K562 (cell line): Measurements from ENCODE around the gene CDC45. TPM values are rescaled to one million over a fixed set of nuclear protein-coding genes. Genes with fewer than 3 reads are reported as not detected.

ENCODE experiments used
- BRCA1 ChIP-seq, 2 experiments: fragments of 450-650 bp in 1 of 2; sonication (generic) in 1 of 2; formaldehyde crosslinking in 1 of 2; IDR thresholded peaks; 2 replicates each; pipeline versions ENCODE4 v1.5.0 to v1.6.1; 2017 to 2020; ENCODE audit warnings: mild to moderate bottlenecking in 1 of 2, missing genetic modification reagents in 1 of 2
- CHD1 ChIP-seq: fragments of 200-600 bp; sonication (generic); IDR thresholded peaks from one replicate; pipeline ENCODE4 v1.6.1; 2012; ENCODE audit warnings: mild to moderate bottlenecking, moderate library complexity, low read length, inconsistent platforms
- EHMT2 ChIP-seq: fragments of 450-650 bp; IDR thresholded peaks from 2 replicates; pipeline ENCODE4 v1.6.1; 2018; ENCODE audit warnings: antibody characterized with exemption
- GTF2A2 ChIP-seq: IDR thresholded peaks from 2 replicates; pipeline ENCODE4 v1.6.1; 2016; ENCODE audit warnings: mild to moderate bottlenecking, missing genetic modification characterization, missing compliant biosample characterization
- IFI16 ChIP-seq: fragments of 250-450 bp; sonication (Bioruptor Pico); IDR thresholded peaks from 2 replicates; pipeline ENCODE4 v2.1.2; 2022; ENCODE audit warnings: mild to moderate bottlenecking, inconsistent platforms
- MAX ChIP-seq: sonication (generic); formaldehyde crosslinking; IDR thresholded peaks from 2 replicates; pipeline ENCODE4 v1.9.0; 2022; ENCODE audit warnings: mild to moderate bottlenecking, missing genetic modification reagents
- MCM3 ChIP-seq: fragments of 450-650 bp; IDR thresholded peaks from 2 replicates; pipeline ENCODE4 v1.6.1; 2016
- MCM7 ChIP-seq, 2 experiments: fragments of 450-650 bp; IDR thresholded peaks; 2 replicates each; pipeline ENCODE4 v1.6.1; 2016 to 2018
- NFATC3 ChIP-seq: fragments of 450-650 bp; IDR thresholded peaks from 2 replicates; pipeline ENCODE4 v1.6.1; 2017; ENCODE audit warnings: mild to moderate bottlenecking
- NKRF ChIP-seq: fragments of 450-650 bp; IDR thresholded peaks from 2 replicates; pipeline ENCODE4 v1.6.1; 2016; ENCODE audit warnings: borderline replicate concordance
- PHB ChIP-seq: fragments of 250-450 bp; sonication (Bioruptor Pico); IDR thresholded peaks from 2 replicates; pipeline ENCODE4 v1.5.0; 2021
- PHTF2 ChIP-seq: fragments of 250-450 bp; sonication (Bioruptor Pico); IDR thresholded peaks from 2 replicates; pipeline ENCODE4 v1.5.0; 2021; ENCODE audit warnings: mild to moderate bottlenecking
- POLR2B ChIP-seq: fragments of 450-650 bp; IDR thresholded peaks from 2 replicates; pipeline ENCODE4 v1.6.1; 2018; ENCODE audit warnings: low read depth; ENCODE audit not compliant: partially characterized antibody
- RBM39 ChIP-seq: fragments of 200-400 bp; formaldehyde crosslinking; optimal IDR thresholded peaks from 2 replicates; pipeline ENCODE3; 2018; ENCODE audit warnings: low read depth, low read length
- RFX7 ChIP-seq: fragments of 250-450 bp; sonication (Bioruptor Pico); IDR thresholded peaks from 2 replicates; pipeline ENCODE4 v1.5.1; 2021; ENCODE audit warnings: mild to moderate bottlenecking
- SMAD1 ChIP-seq: fragments of 150-350 bp; IDR thresholded peaks from 2 replicates; pipeline ENCODE4 v1.6.1; 2014; ENCODE audit warnings: low read length, low read depth; ENCODE audit not compliant: partially characterized antibody
- SMAD4 ChIP-seq: fragments of 250-450 bp; sonication (Bioruptor Pico); conservative IDR thresholded peaks from 2 replicates; pipeline ENCODE4 v1.8.0; 2021; ENCODE audit warnings: inconsistent platforms, mild to moderate bottlenecking, moderate library complexity
- SREBF2 ChIP-seq: sonication (generic); formaldehyde crosslinking; IDR thresholded peaks from 2 replicates; pipeline ENCODE4 v1.4.0; 2020; ENCODE audit warnings: mild to moderate bottlenecking, missing genetic modification reagents
- TFE3 ChIP-seq: fragments of 450-650 bp; formaldehyde crosslinking; IDR thresholded peaks from 2 replicates; pipeline ENCODE4 v1.4.0; 2020; ENCODE audit warnings: mild to moderate bottlenecking, mixed read lengths
- U2AF1 ChIP-seq: fragments of 200-400 bp; formaldehyde crosslinking; optimal IDR thresholded peaks from 2 replicates; pipeline ENCODE3; 2017; ENCODE audit warnings: mild to moderate bottlenecking, low read depth, low read length, moderate library complexity
- ZBTB8A ChIP-seq: fragments of 450-650 bp; IDR thresholded peaks from 2 replicates; pipeline ENCODE4 v1.6.1; 2018; ENCODE audit warnings: mild to moderate bottlenecking, moderate library complexity; ENCODE audit not compliant: partially characterized antibody
- ZFP91 ChIP-seq: sonication (generic); formaldehyde crosslinking; IDR thresholded peaks from 2 replicates; pipeline ENCODE4 v1.8.0; 2022; ENCODE audit warnings: mild to moderate bottlenecking, missing genetic modification reagents
- ZFPM2 ChIP-seq: fragments of 250-450 bp; sonication (Bioruptor Pico); IDR thresholded peaks from 2 replicates; pipeline ENCODE4 v1.5.1; 2022; ENCODE audit warnings: mild to moderate bottlenecking
- ZNF277 ChIP-seq: fragments of 250-450 bp; sonication (Bioruptor Pico); IDR thresholded peaks from 2 replicates; pipeline ENCODE4 v1.8.0; 2022; ENCODE audit warnings: inconsistent platforms, mild to moderate bottlenecking, moderate library complexity, borderline replicate concordance
- polyA plus RNA-seq, 8 experiments: library from polyadenylated mRNA; depleted of rRNA in 4 of 8; stranded (reverse) in 5 of 8; unstranded in 3 of 8; fragments of >200 nt; fragmentation: Nextera tagmentation in 2 of 8; fragmentation: Illumina TruSeq in 1 of 8; extraction: Ambion mirVana in 2 of 8; extraction: Trizol in 1 of 8; gene quantifications; 2 replicates each; pipeline versions ENCODE4 v1.2.1 to v1.2.3, GENCODE V29; 2011 to 2014; ENCODE audit warnings: inconsistent platforms in 1 of 8, missing spikeins in 1 of 8
- total RNA-seq, 7 experiments: library from RNA; depleted of rRNA in 6 of 7; stranded (reverse); fragments of >200 nt in 6 of 7; fragmentation: Illumina TruSeq in 2 of 7; extraction: Trizol in 2 of 7; gene quantifications; 2 replicates each; pipeline versions ENCODE4 v1.2.1 to v1.2.3, GENCODE V29; 2011 to 2021; ENCODE audit warnings: low replicate concordance in 1 of 7

Gene CDC45
- total and polyA plus RNA-seq, 9 of the 15 experiments (the other 6 are each of a cell fraction or from before 2014, with no cell fraction given): 251 to 580 (median 410) TPM

- TF ChIP-seq TFE3 (CRISPR knock-in tag): peak; percentile 98
- TF ChIP-seq ZNF277: no peak
- no peak for TF ChIP-seq RBM39
- TF ChIP-seq NKRF: no peak
- TF ChIP-seq MCM3: no peak
- peak; percentile 88 for TF ChIP-seq PHB (CRISPR knock-in tag)
- TF ChIP-seq POLR2B: peak; percentile 95
- no peak for TF ChIP-seq BRCA1 (IDR thresholded peaks at IDR 0.05)
- TF ChIP-seq BRCA1 (CRISPR knock-in tag; IDR thresholded peaks at IDR 0.05): no peak
- TF ChIP-seq MCM7 (IDR thresholded peaks at IDR 0.05): no peak
- no peak for TF ChIP-seq PHTF2 (CRISPR knock-in tag)
- TF ChIP-seq RFX7: peak; percentile 38; the same call in 1 of the 2 replicates
- no peak for TF ChIP-seq ZFP91 (CRISPR knock-in tag)
- TF ChIP-seq SMAD1: peak; percentile 95
- TF ChIP-seq EHMT2: no peak
- TF ChIP-seq SMAD4: peak; percentile 96
- TF ChIP-seq U2AF1: peak; percentile 96
- TF ChIP-seq MAX (CRISPR knock-in tag): no peak
- no peak for TF ChIP-seq ZBTB8A
- TF ChIP-seq IFI16: no peak
- TF ChIP-seq GTF2A2 (tag): peak; percentile 76; the same call in 1 of the 2 replicates
- no peak for TF ChIP-seq SREBF2 (CRISPR knock-in tag)
- no peak for TF ChIP-seq NFATC3
- peak; percentile 91 for TF ChIP-seq ZFPM2 (CRISPR knock-in tag)
- TF ChIP-seq CHD1: peak; percentile 90
Observed at GRCh38 chr22:19447330-19448075, 32.2 kb upstream of the CDC45 start, which contains the start of gene C22orf39 (continued).
